Measurements from ENCODE around the gene CSRNP2. TPM values are rescaled to one million over a fixed set of nuclear protein-coding genes. Genes with fewer than 3 reads are reported as not detected.
"Not testable (repeated sequence)": the region's sequence is repeated elsewhere in the genome, so short reads cannot be mapped to it uniquely, and the experiment has no call there.

CSRNP2 gene
- total RNA-seq, 8 experiments from 2014 or later = 18.5 to 50.3 (median 30.2) TPM

DNA sequence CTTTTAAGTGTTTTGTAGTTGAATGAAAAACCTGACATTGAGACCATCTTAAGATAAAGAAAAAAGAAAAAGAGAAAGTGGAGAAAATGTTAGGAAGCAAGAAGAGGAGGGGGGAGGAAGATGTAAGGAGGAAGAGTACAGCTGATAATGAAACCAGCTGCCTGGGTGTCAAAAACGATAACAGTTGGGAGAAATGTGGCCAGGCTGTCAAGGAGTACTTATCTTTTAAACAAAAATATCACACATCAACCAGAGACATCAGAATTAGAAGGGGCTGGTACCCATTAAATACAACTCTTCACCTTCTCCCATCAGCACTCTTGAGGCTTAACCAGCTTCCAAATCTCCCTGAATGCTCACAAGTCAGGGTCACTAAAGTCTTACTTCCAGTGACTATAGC lies 61.7 kb downstream of the CSRNP2 start:
- in situ Hi-C loops (cut with MboI; ENCODE audit: low pct_unique_long_range_greater_than_20kb in 2 of 9, low sequenced_read_pairs in 9 of 9, unreplicated experiment in 9 of 9) = loop anchor here in 1 of 9 experiments (25.0 kb wide), 1 partner anchor 209 kb away; no protein-coding TSS in a partner anchor
- peaks cover 8 to 14% of the 10 kb centered on the region in 2 donors for H3K4me1 ChIP-seq (replicated peaks in 1 of 2)
- H3K27ac ChIP-seq = no peak overlapping the region
- WGBS, 10 experiments = 73 to 92% (median 86%) methylated on average over 1 of the region's 1 CpG; no CpG with 5 or more reads in 3 of the 10 experiments
- no peak overlapping the region for H3K4me3 ChIP-seq
- no peak for ATAC-seq (replicated peaks in 6 of 8)

GRCh38 chr12:51020448-51021182 lies 62.8 kb downstream of the CSRNP2 start:
- in situ Hi-C loops (cut with MboI; ENCODE audit: low pct_unique_long_range_greater_than_20kb in 2 of 9, low sequenced_read_pairs in 9 of 9, unreplicated experiment in 9 of 9) = loop anchor here in 1 of 9 experiments (25.0 kb wide), 1 partner anchor 208 kb away; no protein-coding TSS in a partner anchor
- no peak overlapping the region for H3K4me3 ChIP-seq
- 70 to 100% (median 92%) methylated on average over 1 to 5 of the region's 7 CpGs; no CpG with 5 or more reads in 2 of the 10 experiments for WGBS, 10 experiments
- ATAC-seq (replicated peaks in 6 of 8) = no peak
- peaks cover 6 to 12% of the 10 kb centered on the region in 2 donors for H3K4me1 ChIP-seq (replicated peaks in 1 of 2)
- H3K27ac ChIP-seq = no peak overlapping the region

DNA sequence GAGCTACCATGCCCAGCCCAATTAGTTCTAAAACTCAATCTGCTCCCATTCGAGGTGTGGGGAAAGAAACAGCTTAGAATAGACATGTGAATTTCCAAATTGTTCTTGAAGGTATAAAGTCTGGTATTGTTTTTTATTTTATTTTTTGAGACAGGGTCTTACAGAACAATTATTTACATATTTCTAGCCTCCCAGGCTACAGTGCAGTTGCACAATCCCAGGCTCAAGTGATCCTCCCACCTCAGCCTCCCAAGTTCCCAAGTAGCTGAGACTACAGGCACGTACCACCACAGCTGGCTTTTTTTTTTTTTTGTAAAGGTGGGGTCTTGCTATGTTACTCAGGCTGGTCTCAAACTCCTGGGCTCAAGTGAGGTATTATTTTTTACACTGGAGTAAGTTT lies 63.5 kb downstream of the CSRNP2 start:
- in situ Hi-C loops (cut with MboI; ENCODE audit: low pct_unique_long_range_greater_than_20kb in 2 of 9, low sequenced_read_pairs in 9 of 9, unreplicated experiment in 9 of 9) = loop anchor here in 1 of 9 experiments (25.0 kb wide), 1 partner anchor 208 kb away; no protein-coding TSS in a partner anchor
- no peak overlapping the region for H3K27ac ChIP-seq
- no peak overlapping the region for H3K4me3 ChIP-seq
- 70 to 100% (median 75%) methylated on average over 1 to 2 of the region's 2 CpGs; no CpG with 5 or more reads in 5 of the 10 experiments for WGBS, 10 experiments
- peaks cover 6 to 12% of the 10 kb centered on the region in 2 donors for H3K4me1 ChIP-seq (replicated peaks in 1 of 2)
- no peak for ATAC-seq (replicated peaks in 6 of 8)

GRCh38 chr12:51018956-51019355 lies 64.4 kb downstream of the CSRNP2 start:
- 85 to 100% (median 97%) methylated on average over 1 to 2 of the region's 2 CpGs for WGBS, 10 experiments
- H3K4me3 ChIP-seq = no peak overlapping the region
- ATAC-seq (replicated peaks in 6 of 8) = no peak
- peaks cover 2 to 3% of the 10 kb centered on the region in 2 donors for H3K4me1 ChIP-seq (replicated peaks in 1 of 2)
- in situ Hi-C loops (cut with MboI; ENCODE audit: low pct_unique_long_range_greater_than_20kb in 2 of 9, low sequenced_read_pairs in 9 of 9, unreplicated experiment in 9 of 9) = loop anchor here in 1 of 9 experiments (25.0 kb wide), 1 partner anchor 207 kb away; no protein-coding TSS in a partner anchor
- H3K27ac ChIP-seq = no peak overlapping the region

GRCh38 chr12:51017452-51017851 lies 65.9 kb downstream of the CSRNP2 start:
- in situ Hi-C loops (cut with MboI; ENCODE audit: low pct_unique_long_range_greater_than_20kb in 2 of 9, low sequenced_read_pairs in 9 of 9, unreplicated experiment in 9 of 9) = loop anchor here in 1 of 9 experiments (25.0 kb wide), 1 partner anchor 205 kb away; no protein-coding TSS in a partner anchor
- ATAC-seq (replicated peaks in 6 of 8) = no peak

DNA sequence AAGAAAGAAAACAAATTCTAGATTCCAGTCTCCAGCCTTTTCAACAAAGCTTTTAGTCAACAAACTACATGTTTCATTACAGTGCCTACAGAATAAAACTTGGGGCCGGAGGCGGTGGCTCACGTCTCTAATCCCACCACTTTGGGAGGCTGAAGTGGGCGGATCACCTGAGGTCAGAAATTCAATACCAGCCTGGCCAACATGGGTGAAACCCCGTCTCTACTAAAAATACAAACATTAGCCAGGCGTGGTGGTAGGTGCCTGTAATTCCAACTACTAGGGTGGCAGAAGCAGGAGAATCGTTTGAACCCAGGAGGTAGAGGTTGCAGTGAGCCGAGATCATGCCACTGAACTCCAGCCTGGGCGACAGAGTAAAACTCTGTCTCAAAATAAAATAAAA lies 68.9 kb downstream of the CSRNP2 start:
- H3K4me3 ChIP-seq; H3K27ac ChIP-seq; H3K4me1 ChIP-seq (replicated peaks in 1 of 2); ATAC-seq (replicated peaks in 6 of 8): not testable (repeated sequence)
- WGBS, 10 experiments = 40 to 100% (median 89%) methylated on average over 1 to 7 of the region's 9 CpGs; no CpG with 5 or more reads in 3 of the 10 experiments
- in situ Hi-C loops (cut with MboI; ENCODE audit: low pct_unique_long_range_greater_than_20kb in 2 of 9, low sequenced_read_pairs in 9 of 9, unreplicated experiment in 9 of 9) = loop anchor here in 1 of 9 experiments (25.0 kb wide), 1 partner anchor 202 kb away; no protein-coding TSS in a partner anchor

More at GRCh38 chr12:51017452-51017851, 65.9 kb downstream of the CSRNP2 start:
- Histone ChIP-seq H3K4me3 (no peak overlapping the region), H3K4me1 (replicated peaks in 1 of 2) (no peaks in the 10 kb centered on the region), H3K27ac (no peak overlapping the region)

GRCh38 chr12:51013441-51013840 lies 70.0 kb downstream of the CSRNP2 start:
- Histone ChIP-seq H3K4me3 (no peak overlapping the region), H3K27ac (no peak overlapping the region), H3K4me1 (replicated peaks in 1 of 2) (peaks cover 0 to 2% of the 10 kb centered on the region in 2 donors)
- WGBS, 10 experiments = 89 to 100% (median 95%) methylated on average over 2 to 7 of the region's 7 CpGs; no CpG with 5 or more reads in 3 of the 10 experiments
- ATAC-seq (replicated peaks in 6 of 8) = no peak
- in situ Hi-C loops (cut with MboI; ENCODE audit: low pct_unique_long_range_greater_than_20kb in 2 of 9, low sequenced_read_pairs in 9 of 9, unreplicated experiment in 9 of 9) = loop anchor here in 1 of 9 experiments (25.0 kb wide), 1 partner anchor 201 kb away; no protein-coding TSS in a partner anchor

GRCh38 chr12:51012570-51013236 lies 70.7 kb downstream of the CSRNP2 start:
- WGBS, 10 experiments = 78 to 94% (median 92%) methylated on average over 2 to 5 of the region's 5 CpGs; no CpG with 5 or more reads in 1 of the 10 experiments
- Histone ChIP-seq H3K4me3 (no peak overlapping the region), H3K4me1 (replicated peaks in 1 of 2) (peaks cover 0 to 2% of the 10 kb centered on the region in 2 donors), H3K27ac (no peak overlapping the region)
- no peak for ATAC-seq (replicated peaks in 6 of 8)
- in situ Hi-C loops (cut with MboI; ENCODE audit: low pct_unique_long_range_greater_than_20kb in 2 of 9, low sequenced_read_pairs in 9 of 9, unreplicated experiment in 9 of 9) = loop anchor here in 1 of 9 experiments (25.0 kb wide), 1 partner anchor 200 kb away; no protein-coding TSS in a partner anchor

DNA sequence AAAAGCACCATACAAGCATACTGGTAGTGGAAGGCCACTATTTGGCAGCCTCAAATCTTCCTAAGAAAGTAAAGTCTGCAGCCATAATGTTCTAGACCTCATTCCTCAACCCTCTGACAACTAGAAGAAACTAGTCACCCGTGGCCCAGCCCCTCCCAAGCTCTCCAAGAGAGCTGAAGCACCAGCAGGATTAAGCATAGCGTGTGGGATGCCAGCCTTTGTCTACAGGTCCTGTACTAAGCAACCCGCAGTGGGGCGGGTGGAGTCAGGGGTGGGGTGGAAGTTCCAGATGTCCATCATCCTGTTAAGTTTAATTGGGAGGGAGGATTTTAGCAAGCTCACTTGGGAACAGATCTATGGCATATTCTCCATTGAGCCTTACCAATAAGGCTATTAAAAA lies 71.4 kb downstream of the CSRNP2 start:
- ATAC-seq (replicated peaks in 6 of 8) = peak; percentile 41 to 99 (median 68)
- 0 to 80% (median 58%) methylated on average over 1 to 2 of the region's 4 CpGs; no CpG with 5 or more reads in 5 of the 10 experiments for WGBS, 10 experiments
- in situ Hi-C loops (cut with MboI; ENCODE audit: low pct_unique_long_range_greater_than_20kb in 2 of 9, low sequenced_read_pairs in 9 of 9, unreplicated experiment in 9 of 9) = loop anchor here in 1 of 9 experiments (25.0 kb wide), 1 partner anchor 200 kb away; no protein-coding TSS in a partner anchor
- Histone ChIP-seq H3K27ac (no peak overlapping the region), H3K4me1 (replicated peaks in 1 of 2) (peaks cover 0 to 2% of the 10 kb centered on the region in 2 donors), H3K4me3 (no peak overlapping the region)

Other genes starting within 250 kb of the CSRNP2 start
- gene TMPRSS12, start 240.7 kb downstream of the CSRNP2 start, total RNA-seq = under 1 TPM in 2 of 8 experiments, not detected in 6; 0.10 to 0.28 TPM
- gene HIGD1C, start 131.1 kb downstream of the CSRNP2 start, total RNA-seq = not detected
- 10 to 100 TPM; 20.6 to 55.2 (median 31.5) TPM for gene SLC11A2, start 57.2 kb downstream of the CSRNP2 start, total RNA-seq
- 100 to 1,000 TPM in 2 of 8 experiments, 10 to 100 TPM in 6; 36.7 to 123 (median 75.9) TPM for gene LETMD1, start 35.3 kb downstream of the CSRNP2 start, total RNA-seq
- gene TFCP2, start 89.5 kb upstream of the CSRNP2 start, total RNA-seq = 10 to 100 TPM; 11.3 to 54.6 (median 24.3) TPM
- gene POU6F1, start 134.5 kb upstream of the CSRNP2 start, total RNA-seq = 10 to 100 TPM in 2 of 8 experiments, 1 to 10 TPM in 6; 3.2 to 28.7 (median 6.0) TPM
- 100 to 1,000 TPM in 6 of 8 experiments, 10 to 100 TPM in 2; 71.0 to 185 (median 128) TPM for gene DAZAP2, start 155.2 kb upstream of the CSRNP2 start, total RNA-seq
- 100 to 1,000 TPM in 1 of 8 experiments, 10 to 100 TPM in 2, 1 to 10 TPM in 4, under 1 TPM in 1; 0.79 to 110 (median 2.9) TPM for gene SMAGP, start 186.8 kb upstream of the CSRNP2 start, total RNA-seq
- 1 to 10 TPM in 3 of 8 experiments, under 1 TPM in 2, not detected in 3; 0.14 to 3.0 (median 1.1) TPM for gene BIN2, start 240.6 kb upstream of the CSRNP2 start, total RNA-seq

All from motor neuron (in vitro differentiated cells).